Naive thymus-derived CD4-positive, alpha-beta T cell (primary cell): ENCODE data around the gene RHOG. TPM values are rescaled to one million over a fixed set of nuclear protein-coding genes. Genes with fewer than 3 reads are reported as not detected.
A peak's percentile ranks its signal among the peaks of the same experiment; 100 is the strongest.
"Not testable (repeated sequence)": the region's sequence is repeated elsewhere in the genome, so short reads cannot be mapped to it uniquely, and the experiment has no call there.

Experiments
- ATAC-seq: fragments of 150-1000 bp; cut with Tn5 transposase; 2 replicates; pipeline ENCODE4 v1.10.0; 2021; ENCODE audit warnings: mild to moderate bottlenecking, moderate library complexity
- CTCF ChIA-PET: fragments of 350-600 bp; sonication (Branson Sonifier 250); formaldehyde crosslinking; loops from one replicate; lab custom pipeline; 2021; ENCODE audit warnings: antibody characterized with exemption; lab: Charles Lee
- POLR2A ChIA-PET: fragments of 350-600 bp; sonication (Branson Sonifier 250); formaldehyde crosslinking; loops from one replicate; lab custom pipeline; 2021; ENCODE audit warnings: antibody characterized with exemption, inconsistent platforms; lab: Charles Lee
- DNase-seq, 9 donors: peaks; one replicate each; pipeline versions ENCODE4 v3.0.0 to v3.0.0-alpha.2; 2020 to 2022; ENCODE audit warnings: mixed read lengths in 1 of 9
- H3K27ac ChIP-seq: one replicate; pipeline ENCODE4 v1.7.0; 2013; ENCODE audit warnings: mild to moderate bottlenecking, low read depth, low read length, moderate library complexity
- H3K27me3 ChIP-seq, 2 donors: one replicate each; pipeline ENCODE4 v1.7.0; 2013; ENCODE audit warnings: low read length in 2 of 2, mild to moderate bottlenecking in 2 of 2, moderate library complexity in 2 of 2; ENCODE audit not compliant: control insufficient read depth in 2 of 2, insufficient read depth in 2 of 2
- H3K36me3 ChIP-seq, 3 experiments: 1 replicate in 2 of 3; 2 replicates in 1 of 3; pipeline ENCODE4 v1.7.0; 2013; ENCODE audit warnings: low read length in 3 of 3, mild to moderate bottlenecking in 3 of 3, moderate library complexity in 1 of 3; ENCODE audit not compliant: insufficient read depth in 3 of 3, control insufficient read depth in 2 of 3
- H3K4me1 ChIP-seq, 2 donors: one replicate each; pipeline ENCODE4 v1.7.0; 2013; ENCODE audit warnings: low read length in 2 of 2, mild to moderate bottlenecking in 2 of 2, moderate library complexity in 1 of 2; ENCODE audit not compliant: control insufficient read depth in 2 of 2, insufficient read depth in 2 of 2
- H3K4me3 ChIP-seq: 2 replicates; pipeline ENCODE4 v1.7.0; 2013; ENCODE audit warnings: mild to moderate bottlenecking, low read length
- H3K9me3 ChIP-seq, 3 experiments: 1 replicate in 2 of 3; 2 replicates in 1 of 3; pipeline ENCODE4 v1.7.0; 2013; ENCODE audit warnings: low read length in 3 of 3; ENCODE audit not compliant: control insufficient read depth in 2 of 3
- H3K27ac Mint-ChIP-seq, 9 donors: one replicate each; pipeline ENCODE4 v1.8.0; 2020 to 2022; ENCODE audit warnings: mixed read lengths in 9 of 9, mild to moderate bottlenecking in 8 of 9, moderate library complexity in 5 of 9, inconsistent platforms in 2 of 9
- H3K27me3 Mint-ChIP-seq, 5 donors: one replicate each; pipeline ENCODE4 v1.8.0; 2021 to 2022; ENCODE audit warnings: mixed read lengths in 5 of 5, mild to moderate bottlenecking in 1 of 5
- H3K36me3 Mint-ChIP-seq, 5 donors: one replicate each; pipeline ENCODE4 v1.8.0; 2020 to 2022; ENCODE audit warnings: mixed read lengths in 5 of 5, mild to moderate bottlenecking in 3 of 5, inconsistent platforms in 1 of 5
- H3K4me1 Mint-ChIP-seq, 7 donors: one replicate each; pipeline ENCODE4 v1.8.0; 2020 to 2022; ENCODE audit warnings: mixed read lengths in 7 of 7, mild to moderate bottlenecking in 3 of 7, inconsistent platforms in 1 of 7
- H3K4me3 Mint-ChIP-seq, 10 donors: one replicate each; pipeline ENCODE4 v1.8.0; 2020 to 2022; ENCODE audit warnings: mild to moderate bottlenecking in 10 of 10, mixed read lengths in 10 of 10, moderate library complexity in 6 of 10, inconsistent platforms in 2 of 10
- H3K9me3 Mint-ChIP-seq, 11 donors: one replicate each; pipeline ENCODE4 v1.8.0; 2020 to 2022; ENCODE audit warnings: mixed read lengths in 11 of 11, mild to moderate bottlenecking in 4 of 11, inconsistent platforms in 1 of 11, moderate library complexity in 1 of 11
- intact Hi-C, 2 donors: fragments of 100-400 bp; cut with micrococcal nuclease; formaldehyde crosslinking; loops; one replicate each; pipeline ENCODE4 v1.15.1; 2023
- polyA plus RNA-seq, 2 donors: library from polyadenylated mRNA; unstranded; fragments of 300-500 nt; fragmentation: Illumina TruSeq; gene quantifications; one replicate each; pipeline ENCODE4 v1.2.3, GENCODE V29; 2021
- total RNA-seq, 6 experiments: library from RNA in 5 of 6; stranded (reverse) in 5 of 6; gene quantifications; 1 replicate in 5 of 6; 2 replicates in 1 of 6; pipeline ENCODE4 v1.2.3 and lab custom pipeline; 2021 to 2026

The RHOG gene
- total and polyA plus RNA-seq, 7 experiments from 2014 or later, result 89.4 to 220 (median 133) TPM

DNA sequence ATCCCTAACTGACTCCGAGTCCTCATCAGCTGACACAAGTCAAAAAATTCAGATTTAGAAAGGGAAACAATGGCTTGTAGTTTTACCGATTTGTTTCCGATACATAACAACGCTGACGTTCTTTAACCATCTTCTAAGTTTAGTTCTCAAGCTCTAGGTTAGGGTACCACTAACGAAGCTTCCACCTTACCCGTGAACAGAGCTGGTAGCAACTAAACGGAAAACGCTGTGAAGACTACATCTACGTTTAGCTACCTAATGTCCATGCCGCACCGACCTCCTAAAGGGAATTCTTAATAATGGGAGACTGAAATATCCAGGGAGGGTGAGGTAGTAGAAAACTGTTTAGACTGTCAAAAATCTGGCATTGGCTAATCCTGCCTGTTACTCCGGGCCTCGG is 44.4 kb downstream of the RHOG start:
- Histone ChIP-seq H3K4me3 (peak overlapping the region; percentile 96), H3K9me3 (no peaks in the 10 kb centered on the region), H3K4me1 (peaks cover 25 to 27% of the 10 kb centered on the region in 2 donors), H3K27ac (peak overlapping the region; percentile 99), H3K27me3 (no peaks in the 10 kb centered on the region), H3K36me3 (peaks cover 0 to 18% (median 5%) of the 10 kb centered on the region in 3 experiments)
- ChIA-PET CTCF (interaction anchor here (1.4 to 1.9 kb wide), 2 partner anchors 13 to 277 kb away, joined by 3 to 5 read pairs; partner anchors contain the start of gene PGAP2), POLR2A (interaction anchor here (0.6 to 5.1 kb wide), 9 partner anchors 8 to 277 kb away, joined by 3 to 38 read pairs (median 4); partner anchors contain the start of genes PGAP2 and RHOG)
- ATAC-seq, result no peak
- Mint-ChIP-seq H3K4me1 (peaks cover 11 to 66% (median 55%) of the 10 kb centered on the region in 7 donors), H3K27ac (peak overlapping the region; percentile 96 to 100 (median 99)), H3K27me3 (peaks cover 0 to 2% (median 0%) of the 10 kb centered on the region in 5 donors), H3K36me3 (peaks cover 3 to 19% (median 6%) of the 10 kb centered on the region in 5 donors), H3K4me3 (peak overlapping the region; percentile 87 to 98 (median 96)), H3K9me3 (peaks cover 0 to 6% (median 0%) of the 10 kb centered on the region in 11 donors)
- intact Hi-C loops, result loop anchor here (2.0 to 5.0 kb wide), 3 partner anchors 28 to 419 kb away; partner anchors contain the start of gene ZNF195 (in 1 of the 2)
- DNase-seq, result peak in 2 of 9 donors; percentile 13 to 20

- ChIA-PET CTCF (interaction anchor here (0.6 to 1.9 kb wide), 3 partner anchors 12 to 277 kb away, joined by 3 to 5 read pairs (median 3); partner anchors contain the start of gene PGAP2), POLR2A (interaction anchor here (0.6 to 5.1 kb wide), 9 partner anchors 8 to 277 kb away, joined by 3 to 38 read pairs (median 4); partner anchors contain the start of genes PGAP2 and RHOG)
These were observed 44.8 kb downstream of the RHOG start for GRCh38 chr11:3796002-3796311.

GRCh38 chr11:3795131-3796001 is 45.4 kb downstream of the RHOG start:
- POLR2A ChIA-PET, result interaction anchor here (0.6 to 5.1 kb wide), 7 partner anchors 10 to 278 kb away, joined by 3 to 38 read pairs (median 5); partner anchors contain the start of genes PGAP2 and RHOG
- Mint-ChIP-seq H3K9me3 (peaks cover 0 to 6% (median 0%) of the 10 kb centered on the region in 11 donors), H3K27ac (peak overlapping the region; percentile 96 to 100 (median 99)), H3K36me3 (peaks cover 3 to 21% (median 6%) of the 10 kb centered on the region in 5 donors), H3K27me3 (peaks cover 0 to 2% (median 0%) of the 10 kb centered on the region in 5 donors), H3K4me1 (peaks cover 17 to 69% (median 58%) of the 10 kb centered on the region in 7 donors), H3K4me3 (peak overlapping the region; percentile 87 to 98 (median 96))
- DNase-seq (no peak), ATAC-seq (no peak)
- Histone ChIP-seq H3K4me1 (peaks cover 25 to 30% of the 10 kb centered on the region in 2 donors), H3K36me3 (peaks cover 0 to 18% (median 5%) of the 10 kb centered on the region in 3 experiments), H3K4me3 (peak overlapping the region; percentile 96), H3K9me3 (no peaks in the 10 kb centered on the region), H3K27me3 (no peaks in the 10 kb centered on the region), H3K27ac (peak overlapping the region; percentile 99)
- CTCF ChIA-PET, result interaction anchor here (0.6 to 1.9 kb wide), 3 partner anchors 12 to 278 kb away, joined by 3 to 5 read pairs (median 3); partner anchors contain the start of gene PGAP2
- intact Hi-C loops, result loop anchor here (2.0 to 5.0 kb wide), 3 partner anchors 29 to 418 kb away; partner anchors contain the start of gene ZNF195 (in 1 of the 2)

More at GRCh38 chr11:3796002-3796311, 44.8 kb downstream of the RHOG start:
- Histone ChIP-seq H3K9me3 (no peaks in the 10 kb centered on the region), H3K4me1 (peaks cover 25 to 27% of the 10 kb centered on the region in 2 donors), H3K27me3 (no peaks in the 10 kb centered on the region), H3K36me3 (peaks cover 0 to 18% (median 5%) of the 10 kb centered on the region in 3 experiments), H3K4me3 (peak overlapping the region; percentile 96), H3K27ac (peak overlapping the region; percentile 99)
- H3K27me3 Mint-ChIP-seq, result peaks cover 0 to 2% (median 0%) of the 10 kb centered on the region in 5 donors
- H3K4me3 Mint-ChIP-seq, result peak overlapping the region; percentile 87 to 98 (median 96)
- no peak for ATAC-seq
- H3K4me1 Mint-ChIP-seq, result peaks cover 11 to 66% (median 55%) of the 10 kb centered on the region in 7 donors
- DNase-seq, result no peak
- peak overlapping the region; percentile 96 to 100 (median 99) for H3K27ac Mint-ChIP-seq
- peaks cover 0 to 6% (median 0%) of the 10 kb centered on the region in 11 donors for H3K9me3 Mint-ChIP-seq
- intact Hi-C loops, result loop anchor here (2.0 to 5.0 kb wide), 3 partner anchors 29 to 419 kb away; partner anchors contain the start of gene ZNF195 (in 1 of the 2)
- peaks cover 3 to 19% (median 6%) of the 10 kb centered on the region in 5 donors for H3K36me3 Mint-ChIP-seq

GRCh38 chr11:3794387-3794786 is 46.4 kb downstream of the RHOG start:
- intact Hi-C loops, DNase-seq, POLR2A ChIA-PET, H3K4me3 ChIP-seq, H3K27me3 Mint-ChIP-seq, H3K27me3 ChIP-seq, H3K9me3 ChIP-seq, H3K9me3 Mint-ChIP-seq, ATAC-seq, CTCF ChIA-PET: not testable (repeated sequence)
- H3K27ac ChIP-seq, result peak overlapping the region; percentile 99
- peaks cover 3 to 22% (median 6%) of the 10 kb centered on the region in 5 donors for H3K36me3 Mint-ChIP-seq
- peaks cover 25 to 30% of the 10 kb centered on the region in 2 donors for H3K4me1 ChIP-seq
- H3K4me1 Mint-ChIP-seq, result peaks cover 24 to 71% (median 59%) of the 10 kb centered on the region in 7 donors
- H3K27ac Mint-ChIP-seq, result peak overlapping the region in 7 of 9 donors; percentile 33 to 100 (median 53)
- peaks cover 0 to 18% (median 5%) of the 10 kb centered on the region in 3 experiments for H3K36me3 ChIP-seq
- peak overlapping the region in 8 of 10 donors; percentile 23 to 96 (median 53) for H3K4me3 Mint-ChIP-seq

DNA sequence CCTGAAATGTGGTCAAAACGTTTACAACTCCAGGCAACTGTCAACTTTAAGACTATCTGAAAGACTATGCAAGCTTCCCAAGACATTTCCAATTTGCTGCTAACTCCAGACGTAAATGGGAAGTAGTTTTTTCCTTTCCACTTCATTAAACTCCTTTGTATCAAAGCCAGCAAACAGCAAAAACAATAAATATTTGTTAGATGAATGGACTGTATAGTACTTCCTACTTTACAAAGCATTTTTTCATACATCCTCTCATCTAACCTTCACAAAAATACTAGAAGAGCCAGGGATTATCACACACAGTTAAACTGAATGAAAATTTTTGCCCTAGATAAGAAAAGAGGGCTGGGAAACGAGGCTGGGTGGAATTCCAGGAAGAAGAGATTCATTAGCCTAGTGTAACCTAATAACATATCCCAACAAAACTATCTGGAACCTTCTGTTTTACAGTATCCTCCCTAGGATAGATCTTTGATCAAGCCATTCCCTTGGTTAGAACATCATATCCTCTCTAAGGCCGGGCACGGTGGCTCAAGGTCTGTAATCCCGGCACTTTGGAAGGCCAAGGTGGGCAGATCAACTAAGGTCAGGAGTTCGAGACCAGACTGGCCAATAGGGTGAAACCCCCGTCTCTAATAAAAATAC is 53.9 kb downstream of the RHOG start:
- Histone ChIP-seq H3K36me3 (no peaks in the 10 kb centered on the region), H3K9me3 (no peaks in the 10 kb centered on the region), H3K27ac (peak overlapping the region; percentile 50), H3K4me1 (peaks cover 16 to 28% of the 10 kb centered on the region in 2 donors), H3K4me3 (no peak overlapping the region), H3K27me3 (no peaks in the 10 kb centered on the region)
- Mint-ChIP-seq H3K27me3 (no peaks in the 10 kb centered on the region), H3K4me1 (peaks cover 44 to 83% (median 73%) of the 10 kb centered on the region in 7 donors), H3K36me3 (peaks cover 0 to 20% (median 9%) of the 10 kb centered on the region in 5 donors), H3K27ac (peak overlapping the region; percentile 81 to 97 (median 89)), H3K9me3 (no peaks in the 10 kb centered on the region), H3K4me3 (peak overlapping the region in 7 of 10 donors; percentile 24 to 75 (median 63))
- ChIA-PET POLR2A (interaction anchor here (1.0 kb wide), 1 partner anchor 11 kb away, joined by 3 read pairs; no protein-coding TSS in a partner anchor), CTCF (no interaction called here)
- DNase-seq, result no peak
- intact Hi-C loops, result no loop called here
- no peak for ATAC-seq
